GM23248 (cell line): Measurements from ENCODE around the gene UMAD1.

Experiments
- EZH2 ChIP-seq: fragments of 200-600 bp; sonication (generic); IDR thresholded peaks from 2 replicates; pipeline ENCODE4 v1.6.1; 2018; ENCODE audit warnings: antibody characterized with exemption, mild to moderate bottlenecking; ENCODE audit not compliant: insufficient read depth, poor library complexity, severe bottlenecking
- EZH2phosphoT487 ChIP-seq: fragments of 200-600 bp; sonication (generic); IDR thresholded peaks from 2 replicates; pipeline ENCODE4 v1.6.1; 2018; ENCODE audit warnings: antibody characterized with exemption, moderate library complexity, mild to moderate bottlenecking, low read depth; ENCODE audit not compliant: insufficient read depth

GRCh38 chr7:7908622-7909145 lies 268.1 kb downstream of the UMAD1 start:
- TF ChIP-seq EZH2, result no peak
- TF ChIP-seq EZH2phosphoT487, result no peak
